OCI-LY7 (cell line): ENCODE measurements around the gene ERCC6.

Experiments used
- CTCF ChIP-seq: fragments of 200-600 bp; sonication (generic); conservative IDR thresholded peaks from 2 replicates; pipeline ENCODE4 v1.5.1; 2014; ENCODE audit warnings: mild to moderate bottlenecking, antibody characterized with exemption, low read length, moderate library complexity, mixed read lengths
- EZH2phosphoT487 ChIP-seq: fragments of 200-600 bp; sonication (generic); IDR thresholded peaks from 2 replicates; pipeline ENCODE4 v1.6.1; 2018; ENCODE audit warnings: low read depth, borderline replicate concordance, mild to moderate bottlenecking, mixed run types, antibody characterized with exemption, low read length, moderate library complexity, mixed read lengths

DNA sequence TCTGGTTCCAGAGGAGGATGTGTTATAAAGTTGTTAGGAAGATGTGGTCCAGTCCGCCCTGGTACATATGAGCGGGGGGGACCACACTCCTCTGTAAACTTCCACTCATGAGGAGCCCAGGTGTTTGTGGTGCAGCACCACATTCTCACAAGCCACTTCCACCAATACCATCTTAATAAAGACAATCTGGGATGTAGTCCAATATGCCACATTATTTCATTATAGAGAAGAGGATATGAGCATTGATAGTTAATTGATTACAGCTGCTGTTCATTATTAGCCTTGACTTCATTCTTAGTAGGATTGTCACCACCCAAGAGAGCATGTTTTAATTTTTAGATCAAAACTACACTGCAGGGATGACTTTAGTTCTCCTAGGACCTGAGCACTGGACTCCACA, 40.5 kb downstream of the ERCC6 start:
- no peak for TF ChIP-seq CTCF
- TF ChIP-seq EZH2phosphoT487, result no peak
